Ascending aorta (tissue), 2 donors: Measurements from ENCODE around the gene GPX4. TPM values are rescaled to one million over a fixed set of nuclear protein-coding genes. Genes with fewer than 3 reads are reported as not detected.

Experiments used
- DNase-seq, 2 donors: peaks; one replicate each; pipeline ENCODE4 v3.0.0-alpha.2; 2019; ENCODE audit warnings: low spot score in 2 of 2
- H3K27ac ChIP-seq, 2 donors: fragments of 200-600 bp; sonication (generic); one replicate each; pipeline ENCODE4 v1.5.1; 2016 to 2017; ENCODE audit warnings: mild to moderate bottlenecking in 1 of 2
- H3K27me3 ChIP-seq: fragments of 200-600 bp; sonication (generic); one replicate; pipeline ENCODE4 v1.5.1; 2017
- H3K36me3 ChIP-seq, 2 donors: fragments of 200-600 bp; sonication (generic); one replicate each; pipeline ENCODE4 v1.5.1; 2016
- H3K4me1 ChIP-seq, 2 donors: fragments of 200-600 bp; sonication (generic); one replicate each; pipeline ENCODE4 v1.5.1; 2016 to 2017; ENCODE audit warnings: mild to moderate bottlenecking in 1 of 2
- H3K4me3 ChIP-seq, 2 donors: fragments of 200-600 bp; sonication (generic); one replicate each; pipeline ENCODE4 v1.5.1; 2016 to 2017; ENCODE audit warnings: mild to moderate bottlenecking in 1 of 2
- H3K9me3 ChIP-seq, 2 donors: fragments of 200-600 bp; sonication (generic); one replicate each; pipeline ENCODE4 v1.5.1; 2016
- CTCF ChIP-seq, 3 experiments: fragments of 200-600 bp in 2 of 3; fragments of 450-650 bp in 1 of 3; sonication (generic) in 2 of 3; IDR thresholded peaks; one replicate each; pipeline ENCODE4 v1.5.1; 2016 to 2019; ENCODE audit warnings: antibody characterized with exemption in 3 of 3, mild to moderate bottlenecking in 1 of 3, moderate library complexity in 1 of 3
- intact Hi-C: fragments of 100-400 bp; cut with DNase I; formaldehyde crosslinking; loops from one replicate; pipeline ENCODE4 v1.15.1; 2023
- total RNA-seq: library from RNA; depleted of rRNA; stranded (reverse); fragments of >200 nt; gene quantifications from one replicate; pipeline ENCODE4 v1.1.0, GENCODE V29; 2016

The GPX4 gene
- total RNA-seq, 1 donor from 2014 or later = 348 TPM

GRCh38 chr19:1109032-1109551 lies 5.3 kb downstream of the GPX4 start:
- peaks cover 72 to 77% of the 10 kb centered on the region in 2 donors for H3K36me3 ChIP-seq
- H3K4me1 ChIP-seq = peaks cover 13 to 25% of the 10 kb centered on the region in 2 donors
- no peak for DNase-seq
- no peak overlapping the region for H3K4me3 ChIP-seq
- no peak overlapping the region for H3K27ac ChIP-seq
- intact Hi-C loops = no loop called here
- H3K9me3 ChIP-seq = no peaks in the 10 kb centered on the region
- no peaks in the 10 kb centered on the region for H3K27me3 ChIP-seq
- TF ChIP-seq CTCF (IDR thresholded peaks at IDR 0.05) = no peak

GRCh38 chr19:1109697-1110671 lies 6.2 kb downstream of the GPX4 start:
- DNase-seq = no peak
- TF ChIP-seq CTCF (IDR thresholded peaks at IDR 0.05) = no peak
- intact Hi-C loops = loop anchor here (5.0 kb wide), 1 partner anchor 82 kb away; no protein-coding TSS in a partner anchor
- Histone ChIP-seq H3K27me3 (no peaks in the 10 kb centered on the region), H3K36me3 (peaks cover 77 to 82% of the 10 kb centered on the region in 2 donors), H3K27ac (no peak overlapping the region), H3K4me1 (peaks cover 12 to 25% of the 10 kb centered on the region in 2 donors), H3K9me3 (no peaks in the 10 kb centered on the region), H3K4me3 (no peak overlapping the region)

- H3K27ac ChIP-seq = peak overlapping the region; percentile 79 to 95
Observed at GRCh38 chr19:1110809-1111640, 7.2 kb downstream of the GPX4 start.

GRCh38 chr19:1111641-1112267 lies 8.0 kb downstream of the GPX4 start:
- no peak for TF ChIP-seq CTCF (IDR thresholded peaks at IDR 0.05)

More at GRCh38 chr19:1110809-1111640, 7.2 kb downstream of the GPX4 start:
- intact Hi-C loops = loop anchor here (5.0 kb wide), 1 partner anchor 81 kb away; no protein-coding TSS in a partner anchor
- no peaks in the 10 kb centered on the region for H3K27me3 ChIP-seq
- DNase-seq = no peak
- H3K36me3 ChIP-seq = peaks cover 81 to 88% of the 10 kb centered on the region in 2 donors
- H3K4me1 ChIP-seq = peaks cover 6 to 16% of the 10 kb centered on the region in 2 donors
- TF ChIP-seq CTCF (IDR thresholded peaks at IDR 0.05) = no peak
- H3K4me3 ChIP-seq = no peak overlapping the region
- no peaks in the 10 kb centered on the region for H3K9me3 ChIP-seq

More at GRCh38 chr19:1111641-1112267, 8.0 kb downstream of the GPX4 start:
- H3K36me3 ChIP-seq = peaks cover 81 to 88% of the 10 kb centered on the region in 2 donors
- no peaks in the 10 kb centered on the region for H3K9me3 ChIP-seq
- H3K4me3 ChIP-seq = no peak overlapping the region
- H3K27me3 ChIP-seq = no peaks in the 10 kb centered on the region
- H3K27ac ChIP-seq = peak overlapping the region; percentile 79 to 95
- peaks cover 6 to 16% of the 10 kb centered on the region in 2 donors for H3K4me1 ChIP-seq
- no peak for DNase-seq
- intact Hi-C loops = loop anchor here (5.0 kb wide), 1 partner anchor 81 kb away; no protein-coding TSS in a partner anchor
